SK-N-SH (cell line): ENCODE data around the gene TOR2A. TPM values are rescaled to one million over a fixed set of nuclear protein-coding genes. Genes with fewer than 3 reads are reported as not detected.

Source experiments
- CTCF ChIA-PET: fragments of 300-600, 350-600 bp; formaldehyde crosslinking; extraction: SDS; loops from one replicate; lab custom pipeline; 2021; lab: Yijun Ruan, JAX
- POLR2A ChIA-PET: fragments of 350-600 bp; sonication (Branson Sonifier 250); formaldehyde crosslinking; extraction: SDS; loops from one replicate; lab custom pipeline; 2020; ENCODE audit warnings: antibody characterized with exemption, inconsistent platforms; lab: Yijun Ruan, JAX
- DNase-seq: peaks from one replicate; pipeline ENCODE4 v3.0.0; 2012
- H2AFZ ChIP-seq: fragments of 200-600 bp; sonication (generic); 2 replicates; pipeline ENCODE4 v1.8.1; 2016; ENCODE audit warnings: antibody characterized with exemption, mild to moderate bottlenecking, low read depth
- H3F3A ChIP-seq: fragments of 200-600 bp; sonication (generic); replicated peaks from 2 replicates; pipeline ENCODE3; 2016; ENCODE audit warnings: antibody characterized with exemption, mild to moderate bottlenecking; ENCODE audit not compliant: insufficient read depth
- H3K27ac ChIP-seq, 2 experiments: fragments of 200-500 bp in 1 of 2; fragments of 200-600 bp in 1 of 2; sonication (Bioruptor generic) in 1 of 2; sonication (generic), shearing (Covaris generic) in 1 of 2; 2 replicates each; pipeline versions ENCODE4 v1.5.1 to v1.6.1; 2014 to 2016; ENCODE audit warnings: low read depth in 2 of 2, inconsistent platforms in 1 of 2, low read length in 1 of 2, mild to moderate bottlenecking in 1 of 2, mixed read lengths in 1 of 2
- H3K27me3 ChIP-seq: fragments of 200-600 bp; sonication (generic), shearing (Covaris generic); 2 replicates; pipeline ENCODE4 v1.6.1; 2016; ENCODE audit warnings: mixed run types; ENCODE audit not compliant: insufficient read depth
- H3K36me3 ChIP-seq, 2 experiments: fragments of 200-500 bp in 1 of 2; fragments of 200-600 bp in 1 of 2; sonication (Bioruptor generic) in 1 of 2; sonication (generic) in 1 of 2; replicated peaks in 1 of 2; 2 replicates each; pipeline versions ENCODE3 to v1.5.1; 2014 to 2016; ENCODE audit warnings: low read length in 1 of 2, mild to moderate bottlenecking in 1 of 2; ENCODE audit not compliant: insufficient read depth in 2 of 2, control insufficient read depth in 1 of 2
- H3K4me1 ChIP-seq, 2 experiments: fragments of 200-500 bp in 1 of 2; fragments of 200-600 bp in 1 of 2; sonication (Bioruptor generic) in 1 of 2; sonication (generic), shearing (Covaris generic) in 1 of 2; 2 replicates each; pipeline versions ENCODE4 v1.5.1 to v1.6.1; 2014 to 2016; ENCODE audit warnings: low read depth in 1 of 2, low read length in 1 of 2, mixed run types in 1 of 2; ENCODE audit not compliant: insufficient read depth in 2 of 2, control insufficient read depth in 1 of 2
- H3K4me2 ChIP-seq: fragments of 200-600 bp; sonication (generic), shearing (Covaris generic); 2 replicates; pipeline ENCODE4 v1.6.1; 2017; ENCODE audit warnings: mixed run types
- H3K4me3 ChIP-seq, 2 experiments: fragments of 200-500 bp in 1 of 2; fragments of 200-600 bp in 1 of 2; sonication (Bioruptor generic) in 1 of 2; sonication (generic), shearing (Covaris generic) in 1 of 2; 2 replicates each; pipeline versions ENCODE4 v1.5.1 to v1.8.1; 2014 to 2016; ENCODE audit warnings: low read depth in 2 of 2, inconsistent platforms in 1 of 2, low read length in 1 of 2, mild to moderate bottlenecking in 1 of 2, mixed read lengths in 1 of 2, moderate library complexity in 1 of 2
- H3K79me2 ChIP-seq: fragments of 200-600 bp; sonication (generic); 2 replicates; pipeline ENCODE4 v1.8.1; 2017; ENCODE audit warnings: mild to moderate bottlenecking; ENCODE audit not compliant: insufficient read depth
- H3K9ac ChIP-seq: fragments of 200-600 bp; sonication (generic); 2 replicates; pipeline ENCODE4 v1.6.1; 2017; ENCODE audit warnings: mixed run types
- H3K9me2 ChIP-seq: fragments of 200-600 bp; sonication (generic); 2 replicates; pipeline ENCODE4 v1.6.1; 2017; ENCODE audit warnings: mixed run types
- H3K9me3 ChIP-seq: fragments of 200-600 bp; sonication (generic); 2 replicates; pipeline ENCODE4 v1.6.1; 2017; ENCODE audit warnings: mixed run types, mild to moderate bottlenecking, moderate library complexity
- H4K20me1 ChIP-seq: fragments of 200-600 bp; sonication (generic); 2 replicates; pipeline ENCODE4 v1.6.1; 2017; ENCODE audit warnings: mild to moderate bottlenecking, mixed run types; ENCODE audit not compliant: insufficient read depth
- CHD2 ChIP-seq: fragments of 150-350 bp; IDR thresholded peaks from 2 replicates; pipeline ENCODE4 v1.6.1; 2018; ENCODE audit warnings: low read length; ENCODE audit not compliant: partially characterized antibody
- EZH2phosphoT487 ChIP-seq: fragments of 200-600 bp; sonication (generic); IDR thresholded peaks from 2 replicates; pipeline ENCODE4 v1.6.1; 2017; ENCODE audit warnings: low read depth, mixed run types, mild to moderate bottlenecking, antibody characterized with exemption, moderate library complexity, borderline replicate concordance
- JUND ChIP-seq: IDR thresholded peaks from 2 replicates; pipeline ENCODE4 v1.4.0; 2012
- MAX ChIP-seq: IDR thresholded peaks from 2 replicates; pipeline ENCODE4 v1.4.0; 2012; ENCODE audit warnings: low read depth
- MEF2A ChIP-seq: IDR thresholded peaks from 2 replicates; pipeline ENCODE4 v1.4.0; 2012; ENCODE audit warnings: low read depth, borderline replicate concordance
- MXI1 ChIP-seq: IDR thresholded peaks from 2 replicates; pipeline ENCODE4 v1.6.1; 2012; ENCODE audit warnings: mild to moderate bottlenecking, low read depth, low read length, improper control_type of control experiment
- POLR2AphosphoS5 ChIP-seq: IDR thresholded peaks from 2 replicates; pipeline ENCODE4 v1.6.1; 2012; ENCODE audit warnings: low read depth, low read length
- RAD21 ChIP-seq: IDR thresholded peaks from 2 replicates; pipeline ENCODE4 v1.6.1; 2012; ENCODE audit warnings: mild to moderate bottlenecking, low read length
- RCOR1 ChIP-seq: fragments of 150-350 bp; IDR thresholded peaks from 2 replicates; pipeline ENCODE4 v1.6.1; 2017; ENCODE audit warnings: antibody characterized with exemption, low read length
- SMC3 ChIP-seq: IDR thresholded peaks from 2 replicates; pipeline ENCODE4 v1.6.1; 2012; ENCODE audit warnings: low read depth, low read length, improper control_type of control experiment
- TCF12 ChIP-seq: IDR thresholded peaks from 2 replicates; pipeline ENCODE4 v1.4.0; 2012
- TEAD4 ChIP-seq: IDR thresholded peaks from 2 replicates; pipeline ENCODE4 v1.4.0; 2012; ENCODE audit warnings: mild to moderate bottlenecking, borderline replicate concordance; ENCODE audit not compliant: insufficient read depth
- USF1 ChIP-seq: IDR thresholded peaks from 2 replicates; pipeline ENCODE4 v1.4.0; 2012; ENCODE audit warnings: low read depth, borderline replicate concordance
- YY1 ChIP-seq: IDR thresholded peaks from 2 replicates; pipeline ENCODE4 v1.4.0; 2012; ENCODE audit warnings: low read depth, mild to moderate bottlenecking
- WGBS: methylation state at CpG from one replicate; pipeline ENCODE4 v1.1.6; 2017; ENCODE audit warnings: low lambda C conversion rate; 5-methylcytosine and 5-hydroxymethylcytosine counted together
- polyA plus RNA-seq, 3 experiments: library from polyadenylated mRNA; depleted of rRNA; stranded (reverse); fragments of >200 nt; gene quantifications; 2 replicates each; pipeline ENCODE4 v1.2.3, GENCODE V29; 2012
- TF ChIP-seq, protein P1 (sequence below): IDR thresholded peaks from 2 replicates; pipeline ENCODE4 v1.4.0; 2012; ENCODE audit warnings: low read depth, borderline replicate concordance
- TF ChIP-seq, protein P2 (sequence below): IDR thresholded peaks from 2 replicates; pipeline ENCODE4; 2012
- TF ChIP-seq, protein P3 (sequence below): fragments of 200-600 bp; sonication (generic); IDR thresholded peaks from 2 replicates; pipeline ENCODE4 v1.6.1; 2017; ENCODE audit warnings: antibody characterized with exemption, mild to moderate bottlenecking, moderate library complexity

Gene TOR2A
- polyA plus RNA-seq, 1 of the 3 experiments (the other 2 are of a cell fraction): 17.2 TPM

- no peak overlapping the region for H3K4me2 ChIP-seq
- H3F3A ChIP-seq: no peaks in the 10 kb centered on the region
- H3K27ac ChIP-seq: no peak overlapping the region
- TF ChIP-seq CHD2 (peak; percentile 40), MEF2A (no peak)
- CTCF ChIA-PET: interaction anchor here (0.7 to 6.4 kb wide), 9 partner anchors 8 to 1878 kb away, joined by 3 to 35 read pairs (median 9); partner anchors contain the start of genes CDK9, PTRH1 and TOR2A
- H3K27me3 ChIP-seq: no peaks in the 10 kb centered on the region
- H3K9me3 ChIP-seq: no peaks in the 10 kb centered on the region
- no peaks in the 10 kb centered on the region for H3K9me2 ChIP-seq
- H3K4me3 ChIP-seq: no peak overlapping the region
- no peaks in the 10 kb centered on the region for H3K79me2 ChIP-seq
- DNase-seq: peak; percentile 81
- H4K20me1 ChIP-seq: no peaks in the 10 kb centered on the region
- 79% methylated on average over 25 of the region's 33 CpGs for WGBS
- no peak overlapping the region for H2AFZ ChIP-seq
- POLR2A ChIA-PET: interaction anchor here (0.7 to 1.6 kb wide), 3 partner anchors 8 to 29 kb away, joined by 3 to 6 read pairs (median 4); partner anchors contain the start of gene TOR2A
- no peak overlapping the region for H3K9ac ChIP-seq
- H3K4me1 ChIP-seq: no peaks in the 10 kb centered on the region; a peak in 1 of 4 replicates
- H3K36me3 ChIP-seq: no peaks in the 10 kb centered on the region
Measured at GRCh38 chr9:127742435-127743088, 7.5 kb upstream of the TOR2A start.

- Histone ChIP-seq H3K9ac (no peak overlapping the region), H3K36me3 (no peaks in the 10 kb centered on the region)
Measured at GRCh38 chr9:127741831-127742434, 6.8 kb upstream of the TOR2A start.

More at GRCh38 chr9:127741831-127742434, 6.8 kb upstream of the TOR2A start:
- Histone ChIP-seq H3K4me1 (no peaks in the 10 kb centered on the region; a peak in 1 of 4 replicates), H3F3A (no peaks in the 10 kb centered on the region), H3K27ac (no peak overlapping the region), H3K27me3 (no peaks in the 10 kb centered on the region), H3K4me2 (no peak overlapping the region), H3K9me2 (no peaks in the 10 kb centered on the region), H2AFZ (no peak overlapping the region), H4K20me1 (no peaks in the 10 kb centered on the region), H3K9me3 (no peaks in the 10 kb centered on the region), H3K4me3 (no peak overlapping the region), H3K79me2 (no peaks in the 10 kb centered on the region)
- TF ChIP-seq MAX: no peak
- no peak for TF ChIP-seq SMC3
- no peak for TF ChIP-seq RCOR1
- TF ChIP-seq, protein P1, sequence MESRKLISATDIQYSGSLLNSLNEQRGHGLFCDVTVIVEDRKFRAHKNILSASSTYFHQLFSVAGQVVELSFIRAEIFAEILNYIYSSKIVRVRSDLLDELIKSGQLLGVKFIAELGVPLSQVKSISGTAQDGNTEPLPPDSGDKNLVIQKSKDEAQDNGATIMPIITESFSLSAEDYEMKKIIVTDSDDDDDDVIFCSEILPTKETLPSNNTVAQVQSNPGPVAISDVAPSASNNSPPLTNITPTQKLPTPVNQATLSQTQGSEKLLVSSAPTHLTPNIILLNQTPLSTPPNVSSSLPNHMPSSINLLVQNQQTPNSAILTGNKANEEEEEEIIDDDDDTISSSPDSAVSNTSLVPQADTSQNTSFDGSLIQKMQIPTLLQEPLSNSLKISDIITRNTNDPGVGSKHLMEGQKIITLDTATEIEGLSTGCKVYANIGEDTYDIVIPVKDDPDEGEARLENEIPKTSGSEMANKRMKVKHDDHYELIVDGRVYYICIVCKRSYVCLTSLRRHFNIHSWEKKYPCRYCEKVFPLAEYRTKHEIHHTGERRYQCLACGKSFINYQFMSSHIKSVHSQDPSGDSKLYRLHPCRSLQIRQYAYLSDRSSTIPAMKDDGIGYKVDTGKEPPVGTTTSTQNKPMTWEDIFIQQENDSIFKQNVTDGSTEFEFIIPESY: no peak
- no peak for TF ChIP-seq MXI1
- TF ChIP-seq TCF12: no peak
- no peak for TF ChIP-seq POLR2AphosphoS5
- TF ChIP-seq TEAD4: no peak
- TF ChIP-seq RAD21: no peak
- no peak for TF ChIP-seq YY1
- TF ChIP-seq USF1: no peak
- TF ChIP-seq EZH2phosphoT487: no peak
- no peak for TF ChIP-seq MEF2A
- no peak for TF ChIP-seq JUND
- TF ChIP-seq, protein P2, sequence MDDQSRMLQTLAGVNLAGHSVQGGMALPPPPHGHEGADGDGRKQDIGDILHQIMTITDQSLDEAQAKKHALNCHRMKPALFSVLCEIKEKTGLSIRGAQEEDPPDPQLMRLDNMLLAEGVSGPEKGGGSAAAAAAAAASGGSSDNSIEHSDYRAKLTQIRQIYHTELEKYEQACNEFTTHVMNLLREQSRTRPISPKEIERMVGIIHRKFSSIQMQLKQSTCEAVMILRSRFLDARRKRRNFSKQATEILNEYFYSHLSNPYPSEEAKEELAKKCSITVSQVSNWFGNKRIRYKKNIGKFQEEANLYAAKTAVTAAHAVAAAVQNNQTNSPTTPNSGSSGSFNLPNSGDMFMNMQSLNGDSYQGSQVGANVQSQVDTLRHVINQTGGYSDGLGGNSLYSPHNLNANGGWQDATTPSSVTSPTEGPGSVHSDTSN: no peak
- TF ChIP-seq, protein P3, sequence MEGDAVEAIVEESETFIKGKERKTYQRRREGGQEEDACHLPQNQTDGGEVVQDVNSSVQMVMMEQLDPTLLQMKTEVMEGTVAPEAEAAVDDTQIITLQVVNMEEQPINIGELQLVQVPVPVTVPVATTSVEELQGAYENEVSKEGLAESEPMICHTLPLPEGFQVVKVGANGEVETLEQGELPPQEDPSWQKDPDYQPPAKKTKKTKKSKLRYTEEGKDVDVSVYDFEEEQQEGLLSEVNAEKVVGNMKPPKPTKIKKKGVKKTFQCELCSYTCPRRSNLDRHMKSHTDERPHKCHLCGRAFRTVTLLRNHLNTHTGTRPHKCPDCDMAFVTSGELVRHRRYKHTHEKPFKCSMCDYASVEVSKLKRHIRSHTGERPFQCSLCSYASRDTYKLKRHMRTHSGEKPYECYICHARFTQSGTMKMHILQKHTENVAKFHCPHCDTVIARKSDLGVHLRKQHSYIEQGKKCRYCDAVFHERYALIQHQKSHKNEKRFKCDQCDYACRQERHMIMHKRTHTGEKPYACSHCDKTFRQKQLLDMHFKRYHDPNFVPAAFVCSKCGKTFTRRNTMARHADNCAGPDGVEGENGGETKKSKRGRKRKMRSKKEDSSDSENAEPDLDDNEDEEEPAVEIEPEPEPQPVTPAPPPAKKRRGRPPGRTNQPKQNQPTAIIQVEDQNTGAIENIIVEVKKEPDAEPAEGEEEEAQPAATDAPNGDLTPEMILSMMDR: no peak
- DNase-seq: peak; percentile 78
- CTCF ChIA-PET: interaction anchor here (0.7 to 6.4 kb wide), 11 partner anchors 13 to 1878 kb away, joined by 3 to 34 read pairs (median 4); partner anchors contain the start of genes CDK9 and PTRH1
- WGBS: 89% methylated on average over 38 of the region's 38 CpGs
- POLR2A ChIA-PET: no interaction called here
